ENCODE data around the gene CTNNA3.

Gene CTNNA3

DNA sequence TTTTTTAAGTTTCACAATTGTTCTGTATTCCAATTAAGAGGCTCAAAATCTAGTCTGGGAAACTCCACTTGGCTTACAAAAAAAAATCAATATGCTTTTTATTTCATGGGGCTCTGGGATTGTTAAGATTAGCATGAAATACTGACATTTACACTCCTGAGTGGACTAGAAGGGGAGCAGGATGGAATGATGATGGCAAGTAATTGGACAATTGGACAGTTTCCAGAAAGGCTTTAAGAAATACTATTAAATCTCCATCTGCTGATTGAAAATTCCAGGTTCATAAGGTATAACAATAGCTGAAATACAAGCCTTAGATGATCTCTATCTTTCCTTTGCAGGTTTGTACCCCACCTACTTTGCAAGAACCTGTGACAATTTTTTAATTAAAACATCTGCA lies 585.7 kb downstream of the CTNNA3 start:
- no peaks in the 10 kb centered on the region for H3K36me3 ChIP-seq (ENCODE audit: low read length)
- no peaks in the 10 kb centered on the region for H3F3A ChIP-seq (ENCODE audit: insufficient read depth)
- TF ChIP-seq EZH2phosphoT487 (conservative IDR thresholded peaks at IDR 0.05; ENCODE audit: low read length): no peak
- TF ChIP-seq, protein P1, sequence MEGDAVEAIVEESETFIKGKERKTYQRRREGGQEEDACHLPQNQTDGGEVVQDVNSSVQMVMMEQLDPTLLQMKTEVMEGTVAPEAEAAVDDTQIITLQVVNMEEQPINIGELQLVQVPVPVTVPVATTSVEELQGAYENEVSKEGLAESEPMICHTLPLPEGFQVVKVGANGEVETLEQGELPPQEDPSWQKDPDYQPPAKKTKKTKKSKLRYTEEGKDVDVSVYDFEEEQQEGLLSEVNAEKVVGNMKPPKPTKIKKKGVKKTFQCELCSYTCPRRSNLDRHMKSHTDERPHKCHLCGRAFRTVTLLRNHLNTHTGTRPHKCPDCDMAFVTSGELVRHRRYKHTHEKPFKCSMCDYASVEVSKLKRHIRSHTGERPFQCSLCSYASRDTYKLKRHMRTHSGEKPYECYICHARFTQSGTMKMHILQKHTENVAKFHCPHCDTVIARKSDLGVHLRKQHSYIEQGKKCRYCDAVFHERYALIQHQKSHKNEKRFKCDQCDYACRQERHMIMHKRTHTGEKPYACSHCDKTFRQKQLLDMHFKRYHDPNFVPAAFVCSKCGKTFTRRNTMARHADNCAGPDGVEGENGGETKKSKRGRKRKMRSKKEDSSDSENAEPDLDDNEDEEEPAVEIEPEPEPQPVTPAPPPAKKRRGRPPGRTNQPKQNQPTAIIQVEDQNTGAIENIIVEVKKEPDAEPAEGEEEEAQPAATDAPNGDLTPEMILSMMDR (IDR thresholded peaks at IDR 0.05; ENCODE audit: insufficient read depth, low read length, poor library complexity, severe bottlenecking): no peak
- H3K27ac ChIP-seq (ENCODE audit: low read depth, low read length): no peak overlapping the region
- H3K9me2 ChIP-seq (replicated peaks; ENCODE audit: insufficient read depth, low read length): no peaks in the 10 kb centered on the region; the same call in 1 of the 2 replicates
- H3K4me3 ChIP-seq (ENCODE audit: insufficient read depth, low read length, poor library complexity, severe bottlenecking): no peak overlapping the region
- no peak overlapping the region for H3K4me2 ChIP-seq (ENCODE audit: low read depth, low read length, poor library complexity, severe bottlenecking)
- H3K9me3 ChIP-seq (ENCODE audit: insufficient read depth, low read length): no peaks in the 10 kb centered on the region
- no peaks in the 10 kb centered on the region for H3K27me3 ChIP-seq (ENCODE audit: low read length)
- no peak overlapping the region for H3K9ac ChIP-seq (ENCODE audit: low read length)
- H4K20me1 ChIP-seq (ENCODE audit: low read depth, low read length): no peaks in the 10 kb centered on the region
- no peak overlapping the region for H2AFZ ChIP-seq (ENCODE audit: low read depth, low read length, severe bottlenecking)
- no peaks in the 10 kb centered on the region for H3K79me2 ChIP-seq (ENCODE audit: insufficient read depth, low read length)

- Histone ChIP-seq H4K20me1 (ENCODE audit: low read depth, low read length) (no peaks in the 10 kb centered on the region), H3K9me3 (ENCODE audit: insufficient read depth, low read length) (no peaks in the 10 kb centered on the region), H3K36me3 (ENCODE audit: low read length) (no peaks in the 10 kb centered on the region), H3K9ac (ENCODE audit: low read length) (no peak overlapping the region), H3K4me3 (ENCODE audit: insufficient read depth, low read length, poor library complexity, severe bottlenecking) (no peak overlapping the region), H3K27ac (ENCODE audit: low read depth, low read length) (no peak overlapping the region), H2AFZ (ENCODE audit: low read depth, low read length, severe bottlenecking) (no peak overlapping the region), H3F3A (ENCODE audit: insufficient read depth) (no peaks in the 10 kb centered on the region), H3K4me2 (ENCODE audit: low read depth, low read length, poor library complexity, severe bottlenecking) (no peak overlapping the region), H3K27me3 (ENCODE audit: low read length) (no peaks in the 10 kb centered on the region), H3K9me2 (replicated peaks; ENCODE audit: insufficient read depth, low read length) (no peaks in the 10 kb centered on the region; the same call in 1 of the 2 replicates), H3K79me2 (ENCODE audit: insufficient read depth, low read length) (no peaks in the 10 kb centered on the region)
- TF ChIP-seq, protein P1 (IDR thresholded peaks at IDR 0.05; ENCODE audit: insufficient read depth, low read length, poor library complexity, severe bottlenecking): no peak
- TF ChIP-seq EZH2phosphoT487 (conservative IDR thresholded peaks at IDR 0.05; ENCODE audit: low read length): no peak
Observed at GRCh38 chr10:67107670-67108069, 588.3 kb downstream of the CTNNA3 start.

GRCh38 chr10:67100951-67101350 lies 595.0 kb downstream of the CTNNA3 start:
- TF ChIP-seq EZH2phosphoT487 (conservative IDR thresholded peaks at IDR 0.05; ENCODE audit: low read length): no peak
- TF ChIP-seq, protein P1 (IDR thresholded peaks at IDR 0.05; ENCODE audit: insufficient read depth, low read length, poor library complexity, severe bottlenecking): no peak
- no peak overlapping the region for H3K9ac ChIP-seq (ENCODE audit: low read length)
- no peaks in the 10 kb centered on the region for H3K36me3 ChIP-seq (ENCODE audit: low read length)
- no peaks in the 10 kb centered on the region for H3F3A ChIP-seq (ENCODE audit: insufficient read depth)
- H3K9me3 ChIP-seq (ENCODE audit: insufficient read depth, low read length): no peaks in the 10 kb centered on the region
- H3K79me2 ChIP-seq (ENCODE audit: insufficient read depth, low read length): no peaks in the 10 kb centered on the region
- no peaks in the 10 kb centered on the region for H4K20me1 ChIP-seq (ENCODE audit: low read depth, low read length)
- no peaks in the 10 kb centered on the region for H3K27me3 ChIP-seq (ENCODE audit: low read length)
- no peak overlapping the region for H3K4me2 ChIP-seq (ENCODE audit: low read depth, low read length, poor library complexity, severe bottlenecking)
- H2AFZ ChIP-seq (ENCODE audit: low read depth, low read length, severe bottlenecking): no peak overlapping the region
- no peak overlapping the region for H3K27ac ChIP-seq (ENCODE audit: low read depth, low read length)
- no peak overlapping the region for H3K4me3 ChIP-seq (ENCODE audit: insufficient read depth, low read length, poor library complexity, severe bottlenecking)
- H3K9me2 ChIP-seq (replicated peaks; ENCODE audit: insufficient read depth, low read length): no peaks in the 10 kb centered on the region
